ENCODE measurements around the gene PPP1R37. TPM values are rescaled to one million over a fixed set of nuclear protein-coding genes. Genes with fewer than 3 reads are reported as not detected.

The PPP1R37 gene
- total and polyA plus RNA-seq, 4 experiments from 2014 or later: 0.31 to 26.2 (median 13.3) TPM

DNA sequence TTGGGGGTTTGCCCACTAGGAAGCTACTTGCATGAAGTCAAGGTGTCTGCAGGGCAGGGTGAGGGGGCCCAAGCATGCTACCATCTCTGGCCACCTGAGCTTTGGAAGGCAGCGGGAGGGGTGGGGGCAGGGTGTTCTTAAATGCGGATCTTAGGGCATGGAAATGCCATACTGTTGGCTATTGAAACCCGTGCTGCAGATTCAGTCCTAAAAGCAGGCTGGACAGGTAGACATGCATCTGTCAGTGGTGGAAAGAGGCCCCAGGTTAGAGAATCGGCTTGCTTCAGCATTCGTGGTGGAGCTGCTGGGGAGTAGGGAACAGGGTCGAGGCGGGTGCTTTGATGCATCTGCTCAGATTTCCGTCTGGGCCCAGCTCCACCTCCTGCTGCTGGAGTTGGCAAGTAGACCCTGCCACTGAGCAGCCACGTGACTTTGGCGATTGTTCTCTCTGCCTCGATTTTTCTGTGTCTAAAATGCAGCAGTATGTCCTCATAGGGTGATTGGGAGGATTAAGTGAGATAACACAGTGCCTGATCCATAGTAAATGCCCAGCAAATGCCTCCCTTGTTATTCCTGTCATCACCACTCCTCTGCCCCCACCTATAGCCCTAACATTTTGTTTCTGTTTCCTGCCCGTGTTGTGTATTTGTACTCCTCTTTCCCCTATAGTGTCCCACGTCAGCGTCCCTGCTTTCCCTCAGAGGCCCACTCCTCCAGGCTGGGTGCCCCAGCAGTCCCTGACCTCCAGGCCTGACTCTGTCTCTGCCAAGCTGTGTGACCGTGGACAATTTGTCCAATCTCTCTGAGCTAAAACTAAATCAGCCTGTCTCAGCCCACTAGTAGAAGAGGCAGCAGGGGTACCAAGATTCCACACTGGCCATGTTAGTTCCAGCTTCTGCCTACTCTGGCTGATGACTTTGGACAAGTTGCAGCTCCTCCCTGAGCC lies 5.8 kb downstream of the PPP1R37 start:
- Mint-ChIP-seq H3K4me1 (peaks cover 51 to 96% (median 69%) of the 10 kb centered on the region in 4 donors), H3K27ac (peak overlapping the region in 3 of 7 donors; percentile 18 to 78 (median 67)), H3K27me3 (no peaks in the 10 kb centered on the region), H3K9me3 (no peaks in the 10 kb centered on the region), H3K36me3 (peaks cover 0 to under 1% of the 10 kb centered on the region in 2 donors), H3K4me3 (no peak overlapping the region)
- no peaks in the 10 kb centered on the region for H3K36me3 ChIP-seq (ENCODE audit: insufficient read depth, low read length)
- no peaks in the 10 kb centered on the region for H3K27me3 ChIP-seq (ENCODE audit: insufficient read depth, low read length)
- H3K9me3 ChIP-seq (ENCODE audit: control insufficient read depth in 1 of 2, low read length in 2 of 2): no peaks in the 10 kb centered on the region
- DNase-seq: peak in 1 of 5 donors; percentile 19
- POLR2A ChIA-PET (ENCODE audit: partially characterized antibody): no interaction called here
- intact Hi-C loops (cut with micrococcal nuclease): no loop called here
- no peak overlapping the region for H3K4me3 ChIP-seq (ENCODE audit: low read length in 2 of 2)
- no peak overlapping the region for H3K27ac ChIP-seq (ENCODE audit: low read depth, low read length)
- H3K4me1 ChIP-seq (ENCODE audit: insufficient read depth, low read length): peaks cover 55% of the 10 kb centered on the region
- CTCF ChIA-PET (ENCODE audit: partially characterized antibody): interaction anchor here (1.0 kb wide), 1 partner anchor 28 kb away, joined by 4 read pairs; no protein-coding TSS in a partner anchor

- ChIA-PET CTCF (ENCODE audit: partially characterized antibody) (no interaction called here), POLR2A (ENCODE audit: partially characterized antibody) (no interaction called here)
- DNase-seq: no peak
- no peaks in the 10 kb centered on the region for H3K27me3 ChIP-seq (ENCODE audit: insufficient read depth, low read length)
- peaks cover 55% of the 10 kb centered on the region for H3K4me1 ChIP-seq (ENCODE audit: insufficient read depth, low read length)
- Mint-ChIP-seq H3K9me3 (no peaks in the 10 kb centered on the region), H3K4me1 (peaks cover 52 to 96% (median 70%) of the 10 kb centered on the region in 4 donors), H3K4me3 (peak overlapping the region in 1 of 8 donors; percentile 26), H3K36me3 (no peaks in the 10 kb centered on the region), H3K27me3 (no peaks in the 10 kb centered on the region), H3K27ac (peak overlapping the region in 3 of 7 donors; percentile 57 to 78 (median 64))
- no peak overlapping the region for H3K27ac ChIP-seq (ENCODE audit: low read depth, low read length)
- H3K36me3 ChIP-seq (ENCODE audit: insufficient read depth, low read length): no peaks in the 10 kb centered on the region
- H3K4me3 ChIP-seq (ENCODE audit: low read length in 2 of 2): no peak overlapping the region
- no peaks in the 10 kb centered on the region for H3K9me3 ChIP-seq (ENCODE audit: control insufficient read depth in 1 of 2, low read length in 2 of 2)
- intact Hi-C loops (cut with micrococcal nuclease): no loop called here
Measured at GRCh38 chr19:45099467-45100191, 6.7 kb downstream of the PPP1R37 start.

DNA sequence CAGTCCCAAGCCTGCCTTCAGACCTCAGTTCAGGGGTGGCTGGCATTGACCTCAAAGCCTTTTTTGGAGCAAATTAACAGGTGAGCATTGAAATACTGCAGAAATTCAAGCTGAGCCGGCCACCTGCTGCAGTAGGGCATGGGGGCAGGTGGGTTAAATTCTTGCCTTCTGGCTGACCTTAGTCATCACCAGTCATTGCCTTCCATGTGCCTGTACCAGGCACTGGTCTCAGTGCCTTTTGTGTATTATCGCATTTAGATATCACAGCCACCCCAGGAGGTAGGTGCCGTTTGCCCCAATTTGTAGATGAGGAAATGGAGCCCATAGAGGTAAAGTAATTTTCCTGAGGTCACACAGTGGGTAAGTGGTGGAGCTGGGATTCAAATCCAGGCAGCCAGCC lies 7.2 kb downstream of the PPP1R37 start:
- ChIA-PET CTCF (ENCODE audit: partially characterized antibody) (no interaction called here), POLR2A (ENCODE audit: partially characterized antibody) (interaction anchor here (1.9 kb wide), 1 partner anchor 9 kb away, joined by 5 read pairs; no protein-coding TSS in a partner anchor)
- H3K4me3 Mint-ChIP-seq: no peak overlapping the region
- no peaks in the 10 kb centered on the region for H3K9me3 ChIP-seq (ENCODE audit: control insufficient read depth in 1 of 2, low read length in 2 of 2)
- no peak overlapping the region for H3K4me3 ChIP-seq (ENCODE audit: low read length in 2 of 2)
- no peaks in the 10 kb centered on the region for H3K27me3 Mint-ChIP-seq
- peaks cover 53 to 96% (median 71%) of the 10 kb centered on the region in 4 donors for H3K4me1 Mint-ChIP-seq
- peaks cover 55% of the 10 kb centered on the region for H3K4me1 ChIP-seq (ENCODE audit: insufficient read depth, low read length)
- H3K27ac Mint-ChIP-seq: peak overlapping the region in 1 of 7 donors; percentile 64
- H3K36me3 Mint-ChIP-seq: no peaks in the 10 kb centered on the region
- H3K27ac ChIP-seq (ENCODE audit: low read depth, low read length): no peak overlapping the region
- H3K36me3 ChIP-seq (ENCODE audit: insufficient read depth, low read length): no peaks in the 10 kb centered on the region
- DNase-seq: no peak
- intact Hi-C loops (cut with micrococcal nuclease): no loop called here
- no peaks in the 10 kb centered on the region for H3K27me3 ChIP-seq (ENCODE audit: insufficient read depth, low read length)
- H3K9me3 Mint-ChIP-seq: no peaks in the 10 kb centered on the region

- Mint-ChIP-seq H3K36me3 (no peaks in the 10 kb centered on the region), H3K4me3 (peak overlapping the region in 1 of 8 donors; percentile 32), H3K27ac (peak overlapping the region in 4 of 7 donors; percentile 2 to 73 (median 27)), H3K9me3 (no peaks in the 10 kb centered on the region), H3K27me3 (no peaks in the 10 kb centered on the region), H3K4me1 (peaks cover 53 to 96% (median 71%) of the 10 kb centered on the region in 4 donors)
- intact Hi-C loops (cut with micrococcal nuclease): no loop called here
- H3K36me3 ChIP-seq (ENCODE audit: insufficient read depth, low read length): no peaks in the 10 kb centered on the region
- H3K4me3 ChIP-seq (ENCODE audit: low read length in 2 of 2): no peak overlapping the region
- no peaks in the 10 kb centered on the region for H3K27me3 ChIP-seq (ENCODE audit: insufficient read depth, low read length)
- H3K9me3 ChIP-seq (ENCODE audit: control insufficient read depth in 1 of 2, low read length in 2 of 2): no peaks in the 10 kb centered on the region
- ChIA-PET CTCF (ENCODE audit: partially characterized antibody) (no interaction called here), POLR2A (ENCODE audit: partially characterized antibody) (interaction anchor here (1.9 kb wide), 1 partner anchor 9 kb away, joined by 5 read pairs; no protein-coding TSS in a partner anchor)
- H3K4me1 ChIP-seq (ENCODE audit: insufficient read depth, low read length): peaks cover 52% of the 10 kb centered on the region
- DNase-seq: peak in 1 of 5 donors; percentile 28
- H3K27ac ChIP-seq (ENCODE audit: low read depth, low read length): no peak overlapping the region
Measured at GRCh38 chr19:45100846-45101252, 7.9 kb downstream of the PPP1R37 start.

GRCh38 chr19:45101806-45102205 lies 8.8 kb downstream of the PPP1R37 start:
- Histone ChIP-seq H3K4me1 (ENCODE audit: insufficient read depth, low read length) (peaks cover 46% of the 10 kb centered on the region), H3K36me3 (ENCODE audit: insufficient read depth, low read length) (no peaks in the 10 kb centered on the region), H3K27me3 (ENCODE audit: insufficient read depth, low read length) (no peaks in the 10 kb centered on the region), H3K4me3 (ENCODE audit: low read length in 2 of 2) (no peak overlapping the region), H3K9me3 (ENCODE audit: control insufficient read depth in 1 of 2, low read length in 2 of 2) (no peaks in the 10 kb centered on the region), H3K27ac (ENCODE audit: low read depth, low read length) (no peak overlapping the region)
- no peaks in the 10 kb centered on the region for H3K9me3 Mint-ChIP-seq
- intact Hi-C loops (cut with micrococcal nuclease): no loop called here
- H3K36me3 Mint-ChIP-seq: no peaks in the 10 kb centered on the region
- peak overlapping the region in 3 of 7 donors; percentile 32 to 84 (median 41) for H3K27ac Mint-ChIP-seq
- ChIA-PET CTCF (ENCODE audit: partially characterized antibody) (interaction anchor here (1.3 kb wide), 1 partner anchor 25 kb away, joined by 3 read pairs; no protein-coding TSS in a partner anchor), POLR2A (ENCODE audit: partially characterized antibody) (interaction anchor here (1.9 kb wide), 1 partner anchor 10 kb away, joined by 5 read pairs; no protein-coding TSS in a partner anchor)
- DNase-seq: no peak
- peaks cover 44 to 89% (median 61%) of the 10 kb centered on the region in 4 donors for H3K4me1 Mint-ChIP-seq
- H3K27me3 Mint-ChIP-seq: no peaks in the 10 kb centered on the region
- H3K4me3 Mint-ChIP-seq: no peak overlapping the region

DNA sequence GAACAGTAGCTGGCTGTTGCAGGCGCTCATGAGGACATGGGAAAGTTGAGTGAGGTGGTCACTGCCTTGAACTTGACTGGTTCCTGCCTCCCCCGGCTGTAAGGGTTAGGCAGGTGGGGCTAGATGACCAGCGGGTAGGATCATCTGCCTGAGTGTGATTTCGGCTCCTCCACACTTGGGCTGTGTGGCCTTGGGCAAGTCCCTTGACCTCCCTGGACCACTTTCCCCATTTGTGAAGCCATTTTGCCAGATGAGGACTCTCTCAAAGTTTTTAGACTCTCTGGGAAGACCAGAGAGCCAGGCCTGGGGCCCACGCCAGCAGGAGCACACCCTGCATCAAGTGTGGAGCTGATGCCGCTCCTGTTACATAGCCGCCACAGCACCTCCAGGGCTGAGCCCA lies 9.5 kb downstream of the PPP1R37 start:
- Histone ChIP-seq H3K36me3 (ENCODE audit: insufficient read depth, low read length) (no peaks in the 10 kb centered on the region), H3K27ac (ENCODE audit: low read depth, low read length) (no peak overlapping the region), H3K4me1 (ENCODE audit: insufficient read depth, low read length) (peaks cover 39% of the 10 kb centered on the region), H3K4me3 (ENCODE audit: low read length in 2 of 2) (no peak overlapping the region), H3K9me3 (ENCODE audit: control insufficient read depth in 1 of 2, low read length in 2 of 2) (no peaks in the 10 kb centered on the region), H3K27me3 (ENCODE audit: insufficient read depth, low read length) (no peaks in the 10 kb centered on the region)
- H3K9me3 Mint-ChIP-seq: no peaks in the 10 kb centered on the region
- H3K27me3 Mint-ChIP-seq: no peaks in the 10 kb centered on the region
- ChIA-PET POLR2A (ENCODE audit: partially characterized antibody) (interaction anchor here (0.5 to 1.9 kb wide), 6 partner anchors 10 to 145 kb away, joined by 3 to 30 read pairs (median 5); partner anchors contain the start of genes GEMIN7 and PPP1R37), CTCF (ENCODE audit: partially characterized antibody) (interaction anchor here (0.9 to 1.5 kb wide), 4 partner anchors 11 to 24 kb away, joined by 3 to 19 read pairs (median 4); no protein-coding TSS in a partner anchor)
- H3K27ac Mint-ChIP-seq: peak overlapping the region in 1 of 7 donors; percentile 81
- H3K4me3 Mint-ChIP-seq: peak overlapping the region in 1 of 8 donors; percentile 63
- intact Hi-C loops (cut with micrococcal nuclease): no loop called here
- peak in 1 of 5 donors; percentile 3 for DNase-seq
- H3K4me1 Mint-ChIP-seq: peaks cover 40 to 83% (median 55%) of the 10 kb centered on the region in 4 donors
- H3K36me3 Mint-ChIP-seq: no peaks in the 10 kb centered on the region

Measured in CD4-positive, alpha-beta memory T cell (primary cell).